ES-I3 (cell line): ENCODE measurements around the gene CAV2.

Source experiments
- H3K36me3 ChIP-seq: 2 replicates; pipeline ENCODE4 v1.6.1; 2013; ENCODE audit warnings: mild to moderate bottlenecking, low read length, control low read depth, moderate library complexity; ENCODE audit not compliant: insufficient read depth
- H3K4me1 ChIP-seq: 2 replicates; pipeline ENCODE4 v1.6.1; 2013; ENCODE audit warnings: mild to moderate bottlenecking, control low read depth, low read length; ENCODE audit not compliant: insufficient read depth
- H3K9ac ChIP-seq: 2 replicates; pipeline ENCODE4 v1.6.1; 2013; ENCODE audit warnings: low read depth, mild to moderate bottlenecking, low read length, moderate library complexity
- H3K9me3 ChIP-seq: 2 replicates; pipeline ENCODE4 v1.6.1; 2013; ENCODE audit warnings: mild to moderate bottlenecking, low read length, moderate library complexity; ENCODE audit not compliant: control insufficient read depth, insufficient read depth

The CAV2 gene

GRCh38 chr7:116503835-116504234, 4.3 kb downstream of the CAV2 start:
- H3K4me1 ChIP-seq = peaks cover 7% of the 10 kb centered on the region; the same call in 1 of the 2 replicates
- H3K36me3 ChIP-seq = peaks cover 6% of the 10 kb centered on the region; the same call in 1 of the 2 replicates
- no peak overlapping the region for H3K9ac ChIP-seq
- no peaks in the 10 kb centered on the region for H3K9me3 ChIP-seq

GRCh38 chr7:116505278-116505677, 5.7 kb downstream of the CAV2 start:
- Histone ChIP-seq H3K4me1 (peaks cover 7% of the 10 kb centered on the region; the same call in 1 of the 2 replicates), H3K36me3 (peaks cover 6% of the 10 kb centered on the region; the same call in 1 of the 2 replicates)

GRCh38 chr7:116505823-116506222, 6.3 kb downstream of the CAV2 start:
- Histone ChIP-seq H3K4me1 (peaks cover 7% of the 10 kb centered on the region; the same call in 1 of the 2 replicates), H3K36me3 (peaks cover 6% of the 10 kb centered on the region; the same call in 1 of the 2 replicates), H3K9me3 (no peaks in the 10 kb centered on the region), H3K9ac (no peak overlapping the region)

More at GRCh38 chr7:116505278-116505677, 5.7 kb downstream of the CAV2 start:
- Histone ChIP-seq H3K9ac (no peak overlapping the region), H3K9me3 (no peaks in the 10 kb centered on the region)

- peaks cover 6% of the 10 kb centered on the region; the same call in 1 of the 2 replicates for H3K36me3 ChIP-seq
- no peaks in the 10 kb centered on the region for H3K9me3 ChIP-seq
- no peak overlapping the region for H3K9ac ChIP-seq
- H3K4me1 ChIP-seq = peaks cover 19% of the 10 kb centered on the region
Observed at GRCh38 chr7:116509982-116510579, 10.5 kb downstream of the CAV2 start.

GRCh38 chr7:116510795-116511194, 11.3 kb downstream of the CAV2 start:
- no peaks in the 10 kb centered on the region for H3K9me3 ChIP-seq

GRCh38 chr7:116511552-116512519, 12.3 kb downstream of the CAV2 start:
- Histone ChIP-seq H3K9ac (no peak overlapping the region), H3K36me3 (no peaks in the 10 kb centered on the region), H3K4me1 (peaks cover 29% of the 10 kb centered on the region), H3K9me3 (no peaks in the 10 kb centered on the region)

More at GRCh38 chr7:116510795-116511194, 11.3 kb downstream of the CAV2 start:
- Histone ChIP-seq H3K4me1 (peaks cover 26% of the 10 kb centered on the region), H3K9ac (no peak overlapping the region), H3K36me3 (peaks cover under 1% of the 10 kb centered on the region; the same call in 1 of the 2 replicates)

- Histone ChIP-seq H3K9me3 (no peaks in the 10 kb centered on the region), H3K9ac (no peak overlapping the region), H3K36me3 (no peaks in the 10 kb centered on the region), H3K4me1 (peaks cover 29% of the 10 kb centered on the region)
Observed at GRCh38 chr7:116512520-116513188, 13.1 kb downstream of the CAV2 start.

- H3K4me1 ChIP-seq = peaks cover 29% of the 10 kb centered on the region
- no peaks in the 10 kb centered on the region for H3K36me3 ChIP-seq
- H3K9ac ChIP-seq = no peak overlapping the region
- no peaks in the 10 kb centered on the region for H3K9me3 ChIP-seq
Observed at GRCh38 chr7:116515584-116515983, 16.0 kb downstream of the CAV2 start.

- no peaks in the 10 kb centered on the region for H3K36me3 ChIP-seq
- H3K4me1 ChIP-seq = peaks cover 35% of the 10 kb centered on the region
- H3K9me3 ChIP-seq = no peaks in the 10 kb centered on the region
- no peak overlapping the region for H3K9ac ChIP-seq
Observed at GRCh38 chr7:116516324-116516723, 16.8 kb downstream of the CAV2 start.

- H3K9ac ChIP-seq = no peak overlapping the region
- H3K4me1 ChIP-seq = peaks cover 35% of the 10 kb centered on the region
- no peaks in the 10 kb centered on the region for H3K9me3 ChIP-seq
- no peaks in the 10 kb centered on the region for H3K36me3 ChIP-seq
Observed at GRCh38 chr7:116517626-116518025, 18.1 kb downstream of the CAV2 start.

GRCh38 chr7:116518961-116519360, 19.4 kb downstream of the CAV2 start:
- Histone ChIP-seq H3K9me3 (no peaks in the 10 kb centered on the region), H3K36me3 (no peaks in the 10 kb centered on the region), H3K4me1 (peaks cover 43% of the 10 kb centered on the region), H3K9ac (no peak overlapping the region)

- H3K9ac ChIP-seq = no peak overlapping the region
- no peaks in the 10 kb centered on the region for H3K9me3 ChIP-seq
- H3K4me1 ChIP-seq = peaks cover 27% of the 10 kb centered on the region
Observed at GRCh38 chr7:116521046-116521664, 21.6 kb downstream of the CAV2 start.

GRCh38 chr7:116522247-116522646, 22.7 kb downstream of the CAV2 start:
- Histone ChIP-seq H3K36me3 (no peaks in the 10 kb centered on the region), H3K4me1 (peaks cover 29% of the 10 kb centered on the region), H3K9me3 (no peaks in the 10 kb centered on the region), H3K9ac (no peak overlapping the region)

More at GRCh38 chr7:116521046-116521664, 21.6 kb downstream of the CAV2 start:
- no peaks in the 10 kb centered on the region for H3K36me3 ChIP-seq

- peak overlapping the region; percentile 84 for H3K9ac ChIP-seq
- no peaks in the 10 kb centered on the region for H3K36me3 ChIP-seq
- H3K4me1 ChIP-seq = peaks cover 42% of the 10 kb centered on the region
- H3K9me3 ChIP-seq = no peaks in the 10 kb centered on the region
Observed at GRCh38 chr7:116524221-116524608, 24.7 kb downstream of the CAV2 start.
